Liver (tissue), 9 donors: ENCODE results near the gene CYP2E1. TPM values are rescaled to one million over a fixed set of nuclear protein-coding genes. Genes with fewer than 3 reads are reported as not detected.

Experiments
- DNase-seq: peaks from one replicate; pipeline ENCODE4 v3.0.0-alpha.2; 2017; ENCODE audit warnings: low spot score
- H3K27ac ChIP-seq, 2 donors: one replicate each; pipeline ENCODE4 v1.7.0; 2013; ENCODE audit warnings: inconsistent platforms in 2 of 2, low read length in 2 of 2, control low read depth in 1 of 2, low read depth in 1 of 2, mild to moderate bottlenecking in 1 of 2
- H3K27me3 ChIP-seq, 4 donors: one replicate each; pipeline versions ENCODE4 v1.6.1 to v1.7.0; 2013; ENCODE audit warnings: low read length in 3 of 4, inconsistent platforms in 1 of 4, mild to moderate bottlenecking in 1 of 4, moderate library complexity in 1 of 4; ENCODE audit not compliant: control insufficient read depth in 4 of 4, insufficient read depth in 4 of 4
- H3K36me3 ChIP-seq, 4 donors: one replicate each; pipeline versions ENCODE4 v1.6.1 to v1.7.0; 2013; ENCODE audit warnings: low read length in 3 of 4, mild to moderate bottlenecking in 3 of 4, low read depth in 1 of 4, moderate library complexity in 1 of 4; ENCODE audit not compliant: control insufficient read depth in 4 of 4, insufficient read depth in 3 of 4
- H3K4me1 ChIP-seq, 4 donors: one replicate each; pipeline versions ENCODE4 v1.6.1 to v1.7.0; 2013; ENCODE audit warnings: low read length in 3 of 4, mild to moderate bottlenecking in 3 of 4, moderate library complexity in 1 of 4; ENCODE audit not compliant: control insufficient read depth in 4 of 4, insufficient read depth in 4 of 4
- H3K4me3 ChIP-seq, 3 donors: one replicate each; pipeline versions ENCODE4 v1.6.1 to v1.7.0; 2013; ENCODE audit warnings: low read length in 3 of 3, control low read depth in 1 of 3, low read depth in 1 of 3, mild to moderate bottlenecking in 1 of 3
- H3K9ac ChIP-seq, 2 donors: one replicate each; pipeline ENCODE4 v1.7.0; 2013; ENCODE audit warnings: low read length in 2 of 2, mild to moderate bottlenecking in 2 of 2, moderate library complexity in 2 of 2, control low read depth in 1 of 2, low read depth in 1 of 2
- H3K9me3 ChIP-seq, 4 donors: one replicate each; pipeline versions ENCODE4 v1.6.1 to v1.7.0; 2013; ENCODE audit warnings: low read length in 3 of 4; ENCODE audit not compliant: control insufficient read depth in 4 of 4
- EGR1 ChIP-seq, 2 donors: IDR thresholded peaks; 2 replicates each; pipeline ENCODE4 v1.6.1; 2016 to 2018; ENCODE audit warnings: antibody characterized with exemption in 2 of 2, low read depth in 2 of 2
- FOXA1 ChIP-seq: IDR thresholded peaks from 2 replicates; pipeline ENCODE4 v1.6.1; 2016; ENCODE audit warnings: antibody characterized with exemption
- FOXA2 ChIP-seq: IDR thresholded peaks from 2 replicates; pipeline ENCODE4 v1.6.1; 2016; ENCODE audit warnings: antibody characterized with exemption
- GABPA ChIP-seq, 2 donors: IDR thresholded peaks in 1 of 2; conservative IDR thresholded peaks in 1 of 2; 2 replicates each; pipeline ENCODE4 v1.6.1; 2016; ENCODE audit warnings: antibody characterized with exemption in 2 of 2, mild to moderate bottlenecking in 1 of 2, moderate library complexity in 1 of 2
- HNF4A ChIP-seq, 2 donors: conservative IDR thresholded peaks; 2 replicates each; pipeline ENCODE4 v1.6.1; 2016; ENCODE audit warnings: antibody characterized with exemption in 2 of 2, mild to moderate bottlenecking in 2 of 2
- HNF4G ChIP-seq: IDR thresholded peaks from 2 replicates; pipeline ENCODE4 v1.6.1; 2016; ENCODE audit warnings: antibody characterized with exemption
- RXRA ChIP-seq, 2 donors: IDR thresholded peaks; 2 replicates each; pipeline ENCODE4 v1.6.1; 2017 to 2018; ENCODE audit warnings: antibody characterized with exemption in 2 of 2, mild to moderate bottlenecking in 1 of 2
- SP1 ChIP-seq: IDR thresholded peaks from 2 replicates; pipeline ENCODE4 v1.6.1; 2018; ENCODE audit warnings: antibody characterized with exemption, mild to moderate bottlenecking
- YY1 ChIP-seq: IDR thresholded peaks from 2 replicates; pipeline ENCODE4 v1.6.1; 2016; ENCODE audit warnings: antibody characterized with exemption, mild to moderate bottlenecking
- whole genome bisulfite sequencing: extraction: QIAGEN DNeasy Blood & Tissue Kit; methylation state at CpG from one replicate; pipeline ENCODE4 v1.1.7; 2013; 5-methylcytosine and 5-hydroxymethylcytosine counted together
- polyA plus RNA-seq, 2 donors: library from polyadenylated mRNA; stranded (reverse) in 1 of 2; unstranded in 1 of 2; fragments of 200-250 nt in 1 of 2; fragments of >200 nt in 1 of 2; fragmentation: Nextera tagmentation in 1 of 2; extraction: Ambion mirVana in 1 of 2; gene quantifications; one replicate each; pipeline versions ENCODE4 v1.2.1 to v1.2.3, GENCODE V29; 2013 to 2015
- total RNA-seq, 2 donors: library from RNA; depleted of rRNA; stranded (reverse); fragments of >200 nt; gene quantifications; one replicate each; pipeline ENCODE4 v1.2.3, GENCODE V29; 2014
- TF ChIP-seq, protein P1 (sequence below): IDR thresholded peaks from 2 replicates; pipeline ENCODE4 v1.6.1; 2016; ENCODE audit warnings: antibody characterized with exemption, mild to moderate bottlenecking
- TF ChIP-seq, protein P2 (sequence below): IDR thresholded peaks from 2 replicates; pipeline ENCODE4 v1.6.1; 2016; ENCODE audit warnings: antibody characterized with exemption
- TF ChIP-seq, protein P3 (sequence below): IDR thresholded peaks from 2 replicates; pipeline ENCODE4 v1.6.1; 2016; ENCODE audit warnings: antibody characterized with exemption
- donor health status: healthy.
- donor health status: healthy.
- donor health status: healthy.
- donor health status: healthy.
- donor health status: healthy.

CYP2E1 gene
- total and polyA plus RNA-seq, 4 donors = 0.93 to 5,149 (median 3,213) TPM

DNA sequence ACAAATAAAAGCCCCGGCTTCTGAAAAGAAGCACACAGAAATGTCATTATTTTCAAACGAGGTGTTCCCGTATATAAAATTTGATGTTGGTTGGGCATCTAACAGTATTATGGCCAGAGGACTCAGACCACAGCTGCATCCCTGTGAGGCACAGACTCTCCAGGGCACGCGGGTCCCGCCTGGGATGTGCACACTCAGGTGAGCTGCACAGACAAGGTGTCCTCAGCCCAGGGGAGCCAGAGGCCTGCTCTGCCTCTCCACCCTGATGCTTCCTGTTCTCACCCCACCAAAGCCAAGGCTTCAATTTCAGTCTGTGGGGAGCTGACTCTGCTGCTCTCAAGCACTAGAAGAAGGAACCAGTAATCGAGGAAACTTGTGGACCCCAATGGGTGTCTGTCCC, 1.7 kb upstream of the CYP2E1 start:
- Histone ChIP-seq H3K36me3 (peaks cover 0 to 12% (median 2%) of the 10 kb centered on the region in 4 donors), H3K4me1 (peaks cover 4 to 45% (median 25%) of the 10 kb centered on the region in 4 donors), H3K27ac (peak overlapping the region; percentile 55 to 81), H3K27me3 (no peaks in the 10 kb centered on the region), H3K9ac (peak overlapping the region in 1 of 2 donors; percentile 92), H3K4me3 (peak overlapping the region; percentile 21 to 57 (median 44)), H3K9me3 (peaks cover 0 to 5% (median 2%) of the 10 kb centered on the region in 4 donors)
- 40% methylated on average over 7 of the region's 7 CpGs for WGBS
- no peak for TF ChIP-seq SP1
- TF ChIP-seq GABPA (IDR thresholded peaks at IDR 0.05 in 1 of 2, conservative IDR thresholded peaks at IDR 0.05 in 1 of 2) = no peak
- TF ChIP-seq YY1 = no peak
- TF ChIP-seq FOXA1 = no peak
- TF ChIP-seq, protein P1, sequence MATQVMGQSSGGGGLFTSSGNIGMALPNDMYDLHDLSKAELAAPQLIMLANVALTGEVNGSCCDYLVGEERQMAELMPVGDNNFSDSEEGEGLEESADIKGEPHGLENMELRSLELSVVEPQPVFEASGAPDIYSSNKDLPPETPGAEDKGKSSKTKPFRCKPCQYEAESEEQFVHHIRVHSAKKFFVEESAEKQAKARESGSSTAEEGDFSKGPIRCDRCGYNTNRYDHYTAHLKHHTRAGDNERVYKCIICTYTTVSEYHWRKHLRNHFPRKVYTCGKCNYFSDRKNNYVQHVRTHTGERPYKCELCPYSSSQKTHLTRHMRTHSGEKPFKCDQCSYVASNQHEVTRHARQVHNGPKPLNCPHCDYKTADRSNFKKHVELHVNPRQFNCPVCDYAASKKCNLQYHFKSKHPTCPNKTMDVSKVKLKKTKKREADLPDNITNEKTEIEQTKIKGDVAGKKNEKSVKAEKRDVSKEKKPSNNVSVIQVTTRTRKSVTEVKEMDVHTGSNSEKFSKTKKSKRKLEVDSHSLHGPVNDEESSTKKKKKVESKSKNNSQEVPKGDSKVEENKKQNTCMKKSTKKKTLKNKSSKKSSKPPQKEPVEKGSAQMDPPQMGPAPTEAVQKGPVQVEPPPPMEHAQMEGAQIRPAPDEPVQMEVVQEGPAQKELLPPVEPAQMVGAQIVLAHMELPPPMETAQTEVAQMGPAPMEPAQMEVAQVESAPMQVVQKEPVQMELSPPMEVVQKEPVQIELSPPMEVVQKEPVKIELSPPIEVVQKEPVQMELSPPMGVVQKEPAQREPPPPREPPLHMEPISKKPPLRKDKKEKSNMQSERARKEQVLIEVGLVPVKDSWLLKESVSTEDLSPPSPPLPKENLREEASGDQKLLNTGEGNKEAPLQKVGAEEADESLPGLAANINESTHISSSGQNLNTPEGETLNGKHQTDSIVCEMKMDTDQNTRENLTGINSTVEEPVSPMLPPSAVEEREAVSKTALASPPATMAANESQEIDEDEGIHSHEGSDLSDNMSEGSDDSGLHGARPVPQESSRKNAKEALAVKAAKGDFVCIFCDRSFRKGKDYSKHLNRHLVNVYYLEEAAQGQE = no peak
- no peak for TF ChIP-seq FOXA2
- TF ChIP-seq HNF4A (conservative IDR thresholded peaks at IDR 0.05) = no peak
- no peak for TF ChIP-seq EGR1 (IDR thresholded peaks at IDR 0.05; ENCODE audit: low read depth in 2 of 2)
- TF ChIP-seq, protein P2, sequence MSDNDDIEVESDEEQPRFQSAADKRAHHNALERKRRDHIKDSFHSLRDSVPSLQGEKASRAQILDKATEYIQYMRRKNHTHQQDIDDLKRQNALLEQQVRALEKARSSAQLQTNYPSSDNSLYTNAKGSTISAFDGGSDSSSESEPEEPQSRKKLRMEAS = no peak
- TF ChIP-seq, protein P3, sequence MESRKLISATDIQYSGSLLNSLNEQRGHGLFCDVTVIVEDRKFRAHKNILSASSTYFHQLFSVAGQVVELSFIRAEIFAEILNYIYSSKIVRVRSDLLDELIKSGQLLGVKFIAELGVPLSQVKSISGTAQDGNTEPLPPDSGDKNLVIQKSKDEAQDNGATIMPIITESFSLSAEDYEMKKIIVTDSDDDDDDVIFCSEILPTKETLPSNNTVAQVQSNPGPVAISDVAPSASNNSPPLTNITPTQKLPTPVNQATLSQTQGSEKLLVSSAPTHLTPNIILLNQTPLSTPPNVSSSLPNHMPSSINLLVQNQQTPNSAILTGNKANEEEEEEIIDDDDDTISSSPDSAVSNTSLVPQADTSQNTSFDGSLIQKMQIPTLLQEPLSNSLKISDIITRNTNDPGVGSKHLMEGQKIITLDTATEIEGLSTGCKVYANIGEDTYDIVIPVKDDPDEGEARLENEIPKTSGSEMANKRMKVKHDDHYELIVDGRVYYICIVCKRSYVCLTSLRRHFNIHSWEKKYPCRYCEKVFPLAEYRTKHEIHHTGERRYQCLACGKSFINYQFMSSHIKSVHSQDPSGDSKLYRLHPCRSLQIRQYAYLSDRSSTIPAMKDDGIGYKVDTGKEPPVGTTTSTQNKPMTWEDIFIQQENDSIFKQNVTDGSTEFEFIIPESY = no peak
- TF ChIP-seq RXRA (IDR thresholded peaks at IDR 0.05) = no peak
- TF ChIP-seq HNF4G = no peak
- no peak for DNase-seq

DNA sequence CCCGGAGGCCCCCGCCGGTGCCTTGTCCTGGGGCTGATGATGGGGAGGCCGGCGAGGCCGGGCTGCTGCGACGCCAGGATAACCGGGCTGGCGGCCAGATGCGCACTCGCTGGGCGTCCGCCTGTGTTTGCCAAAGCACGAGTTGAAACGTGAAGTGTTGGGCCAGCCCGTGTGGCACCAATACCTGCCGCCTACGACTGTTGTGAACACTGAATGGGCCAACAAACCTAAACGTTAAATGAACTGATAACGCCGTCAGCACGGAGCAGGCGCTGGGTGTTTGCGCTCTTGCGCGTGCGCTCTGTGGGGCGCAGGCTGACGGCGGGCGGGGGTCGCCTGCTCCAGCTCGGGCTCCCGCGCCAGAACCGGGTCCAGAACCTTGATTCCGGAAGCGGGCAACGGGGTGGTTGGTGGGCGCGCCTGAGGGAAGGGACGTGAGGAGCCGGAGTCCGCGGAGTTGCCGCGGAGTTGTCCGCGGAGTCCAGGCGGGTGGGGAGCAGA, 658 bp downstream of the CYP2E1 start:
- TF ChIP-seq, protein P1 = no peak
- TF ChIP-seq FOXA1 = peak; percentile 3
- DNase-seq = no peak
- peak overlapping the region; percentile 79 to 80 for H3K9ac ChIP-seq
- H3K27ac ChIP-seq = peak overlapping the region; percentile 76 to 77
- peak overlapping the region; percentile 61 to 92 (median 80) for H3K4me3 ChIP-seq
- peaks cover 4 to 38% (median 15%) of the 10 kb centered on the region in 4 donors for H3K4me1 ChIP-seq
- peaks cover 5 to 22% (median 15%) of the 10 kb centered on the region in 4 donors for H3K36me3 ChIP-seq
- no peaks in the 10 kb centered on the region for H3K27me3 ChIP-seq
- H3K9me3 ChIP-seq = peaks cover 0 to 5% (median 2%) of the 10 kb centered on the region in 4 donors
- WGBS = 3% methylated on average over 51 of the region's 51 CpGs
